ENCODE data around the gene SLIT3.

Gene SLIT3

GRCh38 chr5:168822248-168822744 is 478.6 kb downstream of the SLIT3 start:
- DNase-seq (ENCODE audit: low read depth, low spot score) = no peak
- no peak overlapping the region for H3K4me3 ChIP-seq (ENCODE audit: low read length)

- no peak for DNase-seq (ENCODE audit: low read depth, low spot score)
- no peak overlapping the region for H3K4me3 ChIP-seq (ENCODE audit: low read length)
These were observed 480.1 kb downstream of the SLIT3 start for GRCh38 chr5:168820874-168821273.

GRCh38 chr5:168819004-168819621 is 481.8 kb downstream of the SLIT3 start:
- H3K4me3 ChIP-seq (ENCODE audit: low read length) = no peak overlapping the region
- no peak for DNase-seq (ENCODE audit: low read depth, low spot score)

- no peak overlapping the region for H3K4me3 ChIP-seq (ENCODE audit: low read length)
These were observed 482.4 kb downstream of the SLIT3 start for GRCh38 chr5:168818558-168818957.

GRCh38 chr5:168817591-168817990 is 483.3 kb downstream of the SLIT3 start:
- DNase-seq (ENCODE audit: low read depth, low spot score) = no peak
- H3K4me3 ChIP-seq (ENCODE audit: low read length) = no peak overlapping the region

More at GRCh38 chr5:168818558-168818957, 482.4 kb downstream of the SLIT3 start:
- no peak for DNase-seq (ENCODE audit: low read depth, low spot score)

- no peak for DNase-seq (ENCODE audit: low read depth, low spot score)
These were observed 484.3 kb downstream of the SLIT3 start for GRCh38 chr5:168816661-168817060.

GRCh38 chr5:168813184-168813968 is 487.6 kb downstream of the SLIT3 start:
- H3K4me3 ChIP-seq (ENCODE audit: low read length) = no peak overlapping the region
- DNase-seq (ENCODE audit: low read depth, low spot score) = no peak

More at GRCh38 chr5:168816661-168817060, 484.3 kb downstream of the SLIT3 start:
- H3K4me3 ChIP-seq (ENCODE audit: low read length) = no peak overlapping the region

- no peak overlapping the region for H3K4me3 ChIP-seq (ENCODE audit: low read length)
- DNase-seq (ENCODE audit: low read depth, low spot score) = no peak
These were observed 490.3 kb downstream of the SLIT3 start for GRCh38 chr5:168810641-168811040.

- DNase-seq (ENCODE audit: low read depth, low spot score) = no peak
- H3K4me3 ChIP-seq (ENCODE audit: low read length) = no peak overlapping the region
These were observed 491.7 kb downstream of the SLIT3 start for GRCh38 chr5:168809218-168809617.

- no peak for DNase-seq (ENCODE audit: low read depth, low spot score)
These were observed 492.8 kb downstream of the SLIT3 start for GRCh38 chr5:168808051-168808616.

GRCh38 chr5:168807287-168807686 is 493.7 kb downstream of the SLIT3 start:
- H3K4me3 ChIP-seq (ENCODE audit: low read length) = no peak overlapping the region
- DNase-seq (ENCODE audit: low read depth, low spot score) = no peak

More at GRCh38 chr5:168808051-168808616, 492.8 kb downstream of the SLIT3 start:
- H3K4me3 ChIP-seq (ENCODE audit: low read length) = no peak overlapping the region

GRCh38 chr5:168803541-168803940 is 497.4 kb downstream of the SLIT3 start:
- DNase-seq (ENCODE audit: low read depth, low spot score) = no peak
- H3K4me3 ChIP-seq (ENCODE audit: low read length) = no peak overlapping the region

GRCh38 chr5:168802337-168802736 is 498.6 kb downstream of the SLIT3 start:
- no peak for DNase-seq (ENCODE audit: low read depth, low spot score)
- H3K4me3 ChIP-seq (ENCODE audit: low read length) = no peak overlapping the region

GRCh38 chr5:168801567-168801966 is 499.4 kb downstream of the SLIT3 start:
- no peak for DNase-seq (ENCODE audit: low read depth, low spot score)
- no peak overlapping the region for H3K4me3 ChIP-seq (ENCODE audit: low read length)

GRCh38 chr5:168800701-168801100 is 500.2 kb downstream of the SLIT3 start:
- no peak for DNase-seq (ENCODE audit: low read depth, low spot score)
- H3K4me3 ChIP-seq (ENCODE audit: low read length) = no peak overlapping the region

GRCh38 chr5:168798065-168799023 is 502.6 kb downstream of the SLIT3 start:
- no peak for DNase-seq (ENCODE audit: low read depth, low spot score)

GRCh38 chr5:168796593-168797580 is 504.1 kb downstream of the SLIT3 start:
- no peak for DNase-seq (ENCODE audit: low read depth, low spot score)
- H3K4me3 ChIP-seq (ENCODE audit: low read length) = no peak overlapping the region

More at GRCh38 chr5:168798065-168799023, 502.6 kb downstream of the SLIT3 start:
- H3K4me3 ChIP-seq (ENCODE audit: low read length) = no peak overlapping the region

GRCh38 chr5:168796000-168796399 is 504.9 kb downstream of the SLIT3 start:
- no peak overlapping the region for H3K4me3 ChIP-seq (ENCODE audit: low read length)
- no peak for DNase-seq (ENCODE audit: low read depth, low spot score)

Measured in Jurkat, Clone E6-1 (cell line).